ENCODE results near the gene LILRB5.
A peak's percentile ranks its signal among the peaks of the same experiment; 100 is the strongest.

LILRB5 gene

GRCh38 chr19:54262066-54262465 is 5.0 kb upstream of the LILRB5 start:
- TF ChIP-seq CTCF (IDR thresholded peaks at IDR 0.05; ENCODE audit: unreplicated experiment in 3 of 3), result no peak
- Mint-ChIP-seq H3K9me3 (no peaks in the 10 kb centered on the region), H3K4me3 (no peak overlapping the region), H3K27me3 (ENCODE audit: low read depth) (no peaks in the 10 kb centered on the region), H3K4me1 (no peaks in the 10 kb centered on the region), H3K36me3 (ENCODE audit: low read depth) (no peaks in the 10 kb centered on the region), H3K27ac (no peak overlapping the region)

GRCh38 chr19:54256250-54257115 is 590 bp downstream of the LILRB5 start:
- Mint-ChIP-seq H3K27me3 (ENCODE audit: low read depth) (no peaks in the 10 kb centered on the region), H3K9me3 (no peaks in the 10 kb centered on the region), H3K36me3 (ENCODE audit: low read depth) (no peaks in the 10 kb centered on the region), H3K27ac (no peak overlapping the region), H3K4me3 (no peak overlapping the region), H3K4me1 (no peaks in the 10 kb centered on the region)
- TF ChIP-seq CTCF (IDR thresholded peaks at IDR 0.05; ENCODE audit: unreplicated experiment in 3 of 3), result no peak

GRCh38 chr19:54255105-54255775 is 1.8 kb downstream of the LILRB5 start:
- Mint-ChIP-seq H3K9me3 (no peaks in the 10 kb centered on the region), H3K27ac (peak overlapping the region in 1 of 3 experiments; percentile 84), H3K4me1 (peaks cover 5% of the 10 kb centered on the region), H3K27me3 (ENCODE audit: low read depth) (peaks cover 4% of the 10 kb centered on the region), H3K36me3 (ENCODE audit: low read depth) (no peaks in the 10 kb centered on the region), H3K4me3 (no peak overlapping the region)
- TF ChIP-seq CTCF (IDR thresholded peaks at IDR 0.05; ENCODE audit: unreplicated experiment in 3 of 3), result no peak

- no peak overlapping the region for H3K4me3 Mint-ChIP-seq
- no peaks in the 10 kb centered on the region for H3K36me3 Mint-ChIP-seq (ENCODE audit: low read depth)
- H3K4me1 Mint-ChIP-seq, result peaks cover 8% of the 10 kb centered on the region
- H3K27ac Mint-ChIP-seq, result no peak overlapping the region
- H3K9me3 Mint-ChIP-seq, result no peaks in the 10 kb centered on the region
- H3K27me3 Mint-ChIP-seq (ENCODE audit: low read depth), result peaks cover 6% of the 10 kb centered on the region
- TF ChIP-seq CTCF (IDR thresholded peaks at IDR 0.05; ENCODE audit: unreplicated experiment in 3 of 3), result no peak
Observed at GRCh38 chr19:54254195-54254906, 2.7 kb downstream of the LILRB5 start.

- Mint-ChIP-seq H3K4me1 (peaks cover 8% of the 10 kb centered on the region), H3K27ac (peak overlapping the region in 1 of 3 experiments; percentile 37), H3K36me3 (ENCODE audit: low read depth) (no peaks in the 10 kb centered on the region), H3K9me3 (no peaks in the 10 kb centered on the region), H3K4me3 (no peak overlapping the region), H3K27me3 (ENCODE audit: low read depth) (peaks cover 6% of the 10 kb centered on the region)
- no peak for TF ChIP-seq CTCF (IDR thresholded peaks at IDR 0.05; ENCODE audit: unreplicated experiment in 3 of 3)
Observed at GRCh38 chr19:54253331-54254194, 3.5 kb downstream of the LILRB5 start.
